ENCODE measurements around the gene NATD1. TPM values are rescaled to one million over a fixed set of nuclear protein-coding genes. Genes with fewer than 3 reads are reported as not detected.

Gene NATD1
- total and polyA plus RNA-seq, 2 experiments from 2014 or later, result 3.6 to 5.0 TPM

- Histone ChIP-seq H3K27me3 (replicated peaks; ENCODE audit: insufficient read depth) (no peaks in the 10 kb centered on the region), H3K36me3 (ENCODE audit: low read depth) (no peaks in the 10 kb centered on the region), H2AFZ (no peak overlapping the region), H4K20me1 (ENCODE audit: insufficient read depth) (no peaks in the 10 kb centered on the region), H3K9ac (no peak overlapping the region), H3K4me2 (ENCODE audit: unreplicated experiment) (no peak overlapping the region), H3K9me2 (ENCODE audit: insufficient read depth) (no peaks in the 10 kb centered on the region), H3K4me3 (no peak overlapping the region), H3K9me3 (ENCODE audit: low read depth) (no peaks in the 10 kb centered on the region), H3F3A (ENCODE audit: insufficient read depth) (no peaks in the 10 kb centered on the region), H3K4me1 (ENCODE audit: insufficient read depth) (no peaks in the 10 kb centered on the region), H3K79me2 (ENCODE audit: insufficient read depth) (0 out of 2 replicates have a peak, but pooled peaks cover 5% of the 10 kb centered on the region), H3K27ac (no peak overlapping the region)
- 73 to 74% methylated on average over 12 of the region's 12 CpGs for WGBS, 2 experiments (ENCODE audit: low coverage in 1 of 2, low lambda C conversion rate in 2 of 2, missing lambda C conversion rate in 2 of 2)
- no peak for DNase-seq
- in situ Hi-C loops (cut with MboI), result no loop called here
- TF ChIP-seq EZH2 (IDR thresholded peaks at IDR 0.05; ENCODE audit: insufficient read depth, poor library complexity, severe bottlenecking), result no peak
- TF ChIP-seq EZH2phosphoT487 (IDR thresholded peaks at IDR 0.05; ENCODE audit: insufficient read depth, low read depth), result no peak
Measured at GRCh38 chr17:21247552-21248258, 5.5 kb downstream of the NATD1 start.

- in situ Hi-C loops (cut with MboI), result no loop called here
- 83 to 84% methylated on average over 3 to 4 of the region's 4 CpGs for WGBS, 2 experiments (ENCODE audit: low coverage in 1 of 2, low lambda C conversion rate in 2 of 2, missing lambda C conversion rate in 2 of 2)
Measured at GRCh38 chr17:21246698-21247097, 6.5 kb downstream of the NATD1 start.

GRCh38 chr17:21245639-21246084 lies 7.5 kb downstream of the NATD1 start:
- H3K27ac ChIP-seq, result no peak overlapping the region
- no peaks in the 10 kb centered on the region for H3K9me2 ChIP-seq (ENCODE audit: insufficient read depth)
- H3K9me3 ChIP-seq (ENCODE audit: low read depth), result no peaks in the 10 kb centered on the region
- no peaks in the 10 kb centered on the region for H3F3A ChIP-seq (ENCODE audit: insufficient read depth)
- no peak overlapping the region for H3K9ac ChIP-seq
- no peaks in the 10 kb centered on the region for H4K20me1 ChIP-seq (ENCODE audit: insufficient read depth)
- H3K4me1 ChIP-seq (ENCODE audit: insufficient read depth), result no peaks in the 10 kb centered on the region
- no peaks in the 10 kb centered on the region for H3K27me3 ChIP-seq (replicated peaks; ENCODE audit: insufficient read depth)
- H2AFZ ChIP-seq, result no peak overlapping the region
- H3K79me2 ChIP-seq (ENCODE audit: insufficient read depth), result no peaks in the 10 kb centered on the region
- H3K4me2 ChIP-seq (ENCODE audit: unreplicated experiment), result no peak overlapping the region
- H3K4me3 ChIP-seq, result no peak overlapping the region
- 79 to 82% methylated on average over 5 to 9 of the region's 9 CpGs for WGBS, 2 experiments (ENCODE audit: low coverage in 1 of 2, low lambda C conversion rate in 2 of 2, missing lambda C conversion rate in 2 of 2)
- no peaks in the 10 kb centered on the region for H3K36me3 ChIP-seq (ENCODE audit: low read depth)
- TF ChIP-seq EZH2 (IDR thresholded peaks at IDR 0.05; ENCODE audit: insufficient read depth, poor library complexity, severe bottlenecking) (no peak), EZH2phosphoT487 (IDR thresholded peaks at IDR 0.05; ENCODE audit: insufficient read depth, low read depth) (no peak)
- in situ Hi-C loops (cut with MboI), result no loop called here
- no peak for DNase-seq

More at GRCh38 chr17:21246698-21247097, 6.5 kb downstream of the NATD1 start:
- TF ChIP-seq EZH2phosphoT487 (IDR thresholded peaks at IDR 0.05; ENCODE audit: insufficient read depth, low read depth) (no peak), EZH2 (IDR thresholded peaks at IDR 0.05; ENCODE audit: insufficient read depth, poor library complexity, severe bottlenecking) (no peak)
- Histone ChIP-seq H3F3A (ENCODE audit: insufficient read depth) (no peaks in the 10 kb centered on the region), H3K9ac (no peak overlapping the region), H3K27me3 (replicated peaks; ENCODE audit: insufficient read depth) (no peaks in the 10 kb centered on the region), H3K9me2 (ENCODE audit: insufficient read depth) (no peaks in the 10 kb centered on the region), H3K27ac (no peak overlapping the region), H4K20me1 (ENCODE audit: insufficient read depth) (no peaks in the 10 kb centered on the region), H3K4me1 (ENCODE audit: insufficient read depth) (no peaks in the 10 kb centered on the region), H3K9me3 (ENCODE audit: low read depth) (no peaks in the 10 kb centered on the region), H3K4me3 (no peak overlapping the region), H2AFZ (no peak overlapping the region), H3K4me2 (ENCODE audit: unreplicated experiment) (no peak overlapping the region), H3K36me3 (ENCODE audit: low read depth) (no peaks in the 10 kb centered on the region), H3K79me2 (ENCODE audit: insufficient read depth) (0 out of 2 replicates have a peak, but pooled peaks cover under 1% of the 10 kb centered on the region)
- DNase-seq, result no peak

GRCh38 chr17:21243516-21244303 lies 9.5 kb downstream of the NATD1 start:
- Histone ChIP-seq H3K9me2 (ENCODE audit: insufficient read depth) (no peaks in the 10 kb centered on the region), H3K9me3 (ENCODE audit: low read depth) (no peaks in the 10 kb centered on the region), H3K36me3 (ENCODE audit: low read depth) (no peaks in the 10 kb centered on the region), H3K4me2 (ENCODE audit: unreplicated experiment) (no peak overlapping the region), H3K27me3 (replicated peaks; ENCODE audit: insufficient read depth) (no peaks in the 10 kb centered on the region), H3K4me1 (ENCODE audit: insufficient read depth) (no peaks in the 10 kb centered on the region), H4K20me1 (ENCODE audit: insufficient read depth) (no peaks in the 10 kb centered on the region), H3K79me2 (ENCODE audit: insufficient read depth) (no peaks in the 10 kb centered on the region), H3K27ac (no peak overlapping the region), H3K4me3 (no peak overlapping the region), H3F3A (ENCODE audit: insufficient read depth) (no peaks in the 10 kb centered on the region), H2AFZ (no peak overlapping the region), H3K9ac (no peak overlapping the region)
- 84 to 86% methylated on average over 21 to 23 of the region's 23 CpGs for WGBS, 2 experiments (ENCODE audit: low coverage in 1 of 2, low lambda C conversion rate in 2 of 2, missing lambda C conversion rate in 2 of 2)
- TF ChIP-seq EZH2phosphoT487 (IDR thresholded peaks at IDR 0.05; ENCODE audit: insufficient read depth, low read depth), result no peak
- TF ChIP-seq EZH2 (IDR thresholded peaks at IDR 0.05; ENCODE audit: insufficient read depth, poor library complexity, severe bottlenecking), result no peak
- in situ Hi-C loops (cut with MboI), result no loop called here
- DNase-seq, result no peak
